Peyer's patch (tissue), 4 donors: Measurements from ENCODE around the gene SKAP1. TPM values are rescaled to one million over a fixed set of nuclear protein-coding genes. Genes with fewer than 3 reads are reported as not detected.

Source experiments
- DNase-seq, 3 donors: peaks; one replicate each; pipeline ENCODE4 v3.0.0-alpha.2; 2017 to 2019
- H3K27ac ChIP-seq, 4 donors: fragments of 200-600 bp; sonication (generic); one replicate each; pipeline ENCODE4 v1.5.1; 2016 to 2019
- H3K27me3 ChIP-seq, 2 donors: fragments of 200-600 bp; sonication (generic); one replicate each; pipeline ENCODE4 v1.5.1; 2019
- H3K36me3 ChIP-seq, 3 donors: fragments of 200-600 bp; sonication (generic); one replicate each; pipeline ENCODE4 v1.5.1; 2016 to 2019
- H3K4me1 ChIP-seq, 4 donors: fragments of 200-600 bp; sonication (generic); one replicate each; pipeline ENCODE4 v1.5.1; 2016 to 2019
- H3K4me3 ChIP-seq, 4 donors: fragments of 200-600 bp; sonication (generic); 1 replicate in 3 of 4; 2 replicates in 1 of 4; pipeline ENCODE4 v1.5.1; 2016 to 2019; ENCODE audit warnings: mild to moderate bottlenecking in 1 of 4
- H3K9me3 ChIP-seq, 4 donors: fragments of 200-600 bp; sonication (generic); one replicate each; pipeline ENCODE4 v1.5.1; 2016 to 2019; ENCODE audit warnings: mild to moderate bottlenecking in 1 of 4
- CTCF ChIP-seq, 6 experiments: fragments of 450-650 bp in 4 of 6; fragments of 200-600 bp in 2 of 6; sonication (generic) in 1 of 6; IDR thresholded peaks; one replicate each; pipeline ENCODE4 v1.5.1; 2017 to 2019; ENCODE audit warnings: antibody characterized with exemption in 6 of 6, mild to moderate bottlenecking in 3 of 6, moderate library complexity in 1 of 6
- POLR2A ChIP-seq, 2 donors: fragments of 450-650 bp; IDR thresholded peaks; one replicate each; pipeline ENCODE4 v1.5.1; 2017; ENCODE audit warnings: antibody characterized with exemption in 2 of 2, mild to moderate bottlenecking in 2 of 2, moderate library complexity in 2 of 2
- total RNA-seq, 4 donors: library from RNA; depleted of rRNA; stranded (reverse); fragments of >200 nt; gene quantifications; one replicate each; pipeline ENCODE4 v1.1.0, GENCODE V29; 2016

The SKAP1 gene
- total RNA-seq, 4 donors from 2014 or later = 3.1 to 17.3 (median 6.5) TPM

DNA sequence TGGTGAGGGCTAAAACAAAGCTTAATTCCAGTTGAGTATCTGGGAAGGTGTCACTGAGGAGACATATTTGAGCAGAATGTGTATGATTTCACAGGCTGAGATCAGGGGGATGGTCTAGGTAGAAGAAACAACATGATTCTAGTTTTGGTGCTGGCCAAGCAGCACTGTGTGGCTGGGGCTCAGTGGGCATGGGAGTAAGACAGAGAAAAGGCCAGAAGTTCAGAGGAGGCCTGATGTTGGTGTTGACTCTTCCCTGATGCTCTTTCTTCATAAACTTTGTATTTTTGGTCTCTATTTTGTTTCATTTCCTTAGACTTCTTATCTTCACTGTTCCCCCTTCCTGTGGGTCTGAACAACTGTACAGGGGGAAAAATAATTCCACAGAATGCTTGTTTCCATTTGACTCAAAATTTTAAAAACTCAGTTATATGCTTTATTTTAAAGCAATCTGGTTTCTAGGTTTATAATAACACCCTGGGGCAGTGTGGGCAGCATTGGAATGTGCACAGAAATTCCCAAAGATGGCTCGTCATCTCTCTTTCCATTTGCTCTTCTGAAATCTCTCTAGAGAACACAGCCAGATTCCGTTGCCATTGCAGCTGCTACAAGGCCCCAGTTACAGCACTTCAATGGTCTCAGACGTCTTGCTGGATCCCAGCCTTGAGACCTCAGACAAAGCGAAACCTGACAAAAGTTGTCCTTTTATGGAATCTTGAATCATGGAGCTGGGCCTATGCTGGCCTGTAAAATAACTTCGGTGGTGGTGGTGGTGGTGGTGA lies 254.1 kb downstream of the SKAP1 start:
- H3K27ac ChIP-seq = no peak overlapping the region
- no peak for DNase-seq

DNA sequence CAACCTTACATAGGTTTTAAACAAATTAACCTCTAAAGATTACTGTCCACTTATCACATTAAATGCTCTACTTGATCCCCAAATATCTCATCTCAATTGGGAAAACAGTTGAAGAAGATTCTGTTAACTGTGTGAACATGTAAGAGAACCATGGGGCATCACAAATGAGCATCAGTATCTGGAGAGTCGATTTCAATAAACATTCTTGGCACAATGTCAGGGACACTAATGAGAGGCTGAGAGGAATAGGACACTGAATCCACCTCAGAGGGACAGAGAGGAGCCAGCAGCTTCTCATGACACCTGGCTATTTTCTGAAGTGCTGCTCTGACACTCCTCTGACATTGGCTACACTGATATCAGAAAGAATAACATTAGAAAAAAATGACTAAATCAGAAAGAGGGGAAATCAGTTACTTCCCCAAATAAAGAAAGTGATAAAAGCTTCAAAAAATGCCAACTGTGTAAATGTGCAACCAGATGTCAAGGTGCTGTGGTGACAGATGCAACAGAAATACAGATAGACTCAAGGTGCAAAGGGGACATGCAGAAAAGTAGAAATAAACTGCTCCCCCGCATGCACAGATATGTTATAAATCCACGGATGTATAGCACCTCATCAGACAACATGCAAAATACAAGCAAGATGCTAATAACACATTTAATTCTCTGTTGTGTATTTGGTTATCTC lies 255.0 kb downstream of the SKAP1 start:
- Histone ChIP-seq H3K27ac (no peak overlapping the region), H3K4me1 (no peaks in the 10 kb centered on the region), H3K9me3 (no peaks in the 10 kb centered on the region), H3K27me3 (no peaks in the 10 kb centered on the region), H3K4me3 (no peak overlapping the region), H3K36me3 (no peaks in the 10 kb centered on the region)
- DNase-seq = no peak
- TF ChIP-seq POLR2A (IDR thresholded peaks at IDR 0.05) (no peak), CTCF (IDR thresholded peaks at IDR 0.05) (no peak)

More for the DNA sequence above, 254.1 kb downstream of the SKAP1 start:
- Histone ChIP-seq H3K4me3 (no peak overlapping the region), H3K4me1 (no peaks in the 10 kb centered on the region), H3K36me3 (no peaks in the 10 kb centered on the region), H3K27me3 (no peaks in the 10 kb centered on the region), H3K9me3 (no peaks in the 10 kb centered on the region)
- TF ChIP-seq POLR2A (IDR thresholded peaks at IDR 0.05) (no peak), CTCF (IDR thresholded peaks at IDR 0.05) (no peak)

- Histone ChIP-seq H3K9me3 (no peaks in the 10 kb centered on the region), H3K27me3 (no peaks in the 10 kb centered on the region), H3K4me3 (no peak overlapping the region), H3K27ac (no peak overlapping the region), H3K4me1 (no peaks in the 10 kb centered on the region), H3K36me3 (no peaks in the 10 kb centered on the region)
- DNase-seq = no peak
- TF ChIP-seq POLR2A (IDR thresholded peaks at IDR 0.05) = no peak
Measured at GRCh38 chr17:48173191-48173984, 256.6 kb downstream of the SKAP1 start.

DNA sequence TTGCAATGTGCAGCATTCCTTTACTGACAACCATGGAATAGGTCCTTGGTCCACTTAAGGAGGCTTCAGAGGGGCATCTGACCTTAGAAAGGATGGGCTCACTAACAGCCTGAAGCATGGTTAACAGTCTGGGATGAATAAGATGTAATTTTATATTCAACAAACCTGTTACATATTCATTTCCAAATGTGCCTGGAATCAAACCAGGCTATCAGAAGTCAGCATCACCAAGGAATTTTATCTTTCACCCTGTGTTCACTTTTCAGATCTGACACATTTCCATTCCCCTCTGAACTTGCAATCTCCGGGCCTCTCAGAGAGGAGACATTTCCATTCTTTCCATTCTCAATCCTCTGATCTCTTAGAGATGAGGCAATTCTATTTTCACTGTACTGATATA lies 260.1 kb downstream of the SKAP1 start:
- no peaks in the 10 kb centered on the region for H3K27me3 ChIP-seq
- DNase-seq = no peak
- no peak overlapping the region for H3K27ac ChIP-seq
- H3K9me3 ChIP-seq = no peaks in the 10 kb centered on the region
- TF ChIP-seq CTCF (IDR thresholded peaks at IDR 0.05) = no peak
- TF ChIP-seq POLR2A (IDR thresholded peaks at IDR 0.05) = no peak
- no peaks in the 10 kb centered on the region for H3K36me3 ChIP-seq
- no peak overlapping the region for H3K4me3 ChIP-seq
- H3K4me1 ChIP-seq = no peaks in the 10 kb centered on the region

DNA sequence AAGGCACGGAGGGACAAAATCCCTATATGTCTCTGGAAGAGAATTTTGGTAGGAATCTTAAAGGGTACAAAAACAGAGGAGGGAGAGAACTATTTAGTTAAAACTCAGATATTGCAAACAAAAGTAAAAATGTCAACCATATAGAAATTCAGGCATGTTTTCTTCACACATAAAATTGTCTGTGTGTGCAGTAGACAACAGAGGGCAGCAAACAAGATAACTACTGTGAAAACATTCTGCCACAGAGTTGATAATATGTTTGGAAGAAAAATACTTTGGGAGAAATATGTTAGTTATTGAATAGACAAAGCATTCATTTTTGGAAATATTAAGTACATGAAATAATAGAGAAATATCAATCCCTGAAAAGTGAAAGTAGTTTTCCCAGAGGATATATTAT lies 266.2 kb downstream of the SKAP1 start:
- TF ChIP-seq CTCF (IDR thresholded peaks at IDR 0.05) (peak in 1 of 6 experiments; percentile 6), POLR2A (IDR thresholded peaks at IDR 0.05) (no peak)
- H3K4me1 ChIP-seq = peaks cover 0 to 30% (median 4%) of the 10 kb centered on the region in 4 donors
- H3K4me3 ChIP-seq = no peak overlapping the region

More for the DNA sequence above, 266.2 kb downstream of the SKAP1 start:
- H3K36me3 ChIP-seq = no peaks in the 10 kb centered on the region
- no peaks in the 10 kb centered on the region for H3K9me3 ChIP-seq
- H3K27me3 ChIP-seq = no peaks in the 10 kb centered on the region
- no peak for DNase-seq
- H3K27ac ChIP-seq = no peak overlapping the region
